Stimulated activated CD8-positive, alpha-beta memory T cell treated with anti-CD3 and anti-CD28 coated beads, Interleukin-7, amount 100 ng/mL, for 4 hours (primary cell): ENCODE data around the gene TBC1D4.

Source experiments
- DNase-seq, 2 donors: peaks; one replicate each; pipeline ENCODE4 v3.0.0-alpha.2; 2020; ENCODE audit warnings: low read depth in 2 of 2

The TBC1D4 gene, protein sequence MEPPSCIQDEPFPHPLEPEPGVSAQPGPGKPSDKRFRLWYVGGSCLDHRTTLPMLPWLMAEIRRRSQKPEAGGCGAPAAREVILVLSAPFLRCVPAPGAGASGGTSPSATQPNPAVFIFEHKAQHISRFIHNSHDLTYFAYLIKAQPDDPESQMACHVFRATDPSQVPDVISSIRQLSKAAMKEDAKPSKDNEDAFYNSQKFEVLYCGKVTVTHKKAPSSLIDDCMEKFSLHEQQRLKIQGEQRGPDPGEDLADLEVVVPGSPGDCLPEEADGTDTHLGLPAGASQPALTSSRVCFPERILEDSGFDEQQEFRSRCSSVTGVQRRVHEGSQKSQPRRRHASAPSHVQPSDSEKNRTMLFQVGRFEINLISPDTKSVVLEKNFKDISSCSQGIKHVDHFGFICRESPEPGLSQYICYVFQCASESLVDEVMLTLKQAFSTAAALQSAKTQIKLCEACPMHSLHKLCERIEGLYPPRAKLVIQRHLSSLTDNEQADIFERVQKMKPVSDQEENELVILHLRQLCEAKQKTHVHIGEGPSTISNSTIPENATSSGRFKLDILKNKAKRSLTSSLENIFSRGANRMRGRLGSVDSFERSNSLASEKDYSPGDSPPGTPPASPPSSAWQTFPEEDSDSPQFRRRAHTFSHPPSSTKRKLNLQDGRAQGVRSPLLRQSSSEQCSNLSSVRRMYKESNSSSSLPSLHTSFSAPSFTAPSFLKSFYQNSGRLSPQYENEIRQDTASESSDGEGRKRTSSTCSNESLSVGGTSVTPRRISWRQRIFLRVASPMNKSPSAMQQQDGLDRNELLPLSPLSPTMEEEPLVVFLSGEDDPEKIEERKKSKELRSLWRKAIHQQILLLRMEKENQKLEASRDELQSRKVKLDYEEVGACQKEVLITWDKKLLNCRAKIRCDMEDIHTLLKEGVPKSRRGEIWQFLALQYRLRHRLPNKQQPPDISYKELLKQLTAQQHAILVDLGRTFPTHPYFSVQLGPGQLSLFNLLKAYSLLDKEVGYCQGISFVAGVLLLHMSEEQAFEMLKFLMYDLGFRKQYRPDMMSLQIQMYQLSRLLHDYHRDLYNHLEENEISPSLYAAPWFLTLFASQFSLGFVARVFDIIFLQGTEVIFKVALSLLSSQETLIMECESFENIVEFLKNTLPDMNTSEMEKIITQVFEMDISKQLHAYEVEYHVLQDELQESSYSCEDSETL (N-terminal part only)

DNA sequence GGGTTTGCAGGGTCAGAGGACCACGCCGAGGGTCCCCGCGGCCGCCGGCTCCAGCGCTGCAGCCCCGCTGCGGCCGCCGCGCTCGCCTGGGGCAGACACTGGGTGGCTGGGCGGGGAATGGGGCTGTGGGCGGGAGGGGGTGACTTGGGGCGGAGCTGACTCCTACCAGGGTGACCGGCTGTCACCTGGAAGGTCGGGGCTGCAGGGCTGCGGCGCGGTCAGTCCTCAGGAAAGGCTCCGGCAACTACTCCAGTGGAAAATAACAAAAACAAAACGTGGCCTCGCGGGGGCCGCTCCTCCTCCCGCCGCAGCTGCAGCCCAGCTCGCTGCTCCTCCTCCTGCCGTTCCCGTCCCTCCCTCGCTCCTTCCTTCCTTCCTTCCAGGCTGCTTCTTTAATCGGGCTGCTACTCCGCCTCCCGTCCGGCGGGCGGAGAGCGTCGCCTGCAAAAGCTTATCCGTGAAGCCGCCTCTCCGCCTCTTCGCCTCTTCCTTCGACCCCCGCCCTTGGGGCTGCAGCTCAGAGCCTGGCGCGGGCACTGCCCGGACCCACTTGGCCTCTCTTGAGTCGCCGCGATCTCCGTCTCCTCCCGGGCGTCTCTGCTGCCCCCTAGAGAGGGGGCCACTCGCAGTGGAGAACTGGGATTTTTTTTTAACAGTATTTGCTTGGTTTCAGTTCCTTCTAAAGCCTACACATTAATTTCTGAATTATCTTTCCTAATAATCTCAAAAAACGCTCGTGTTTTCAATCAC is at the start of gene TBC1D4:
TBC1D4 (minus strand) TSS at position 100 of the 750 bp plus-strand sequence. CDS start 402 bp downstream, outside the sequence.
- DNase-seq, result peak; percentile 23 to 44

DNA sequence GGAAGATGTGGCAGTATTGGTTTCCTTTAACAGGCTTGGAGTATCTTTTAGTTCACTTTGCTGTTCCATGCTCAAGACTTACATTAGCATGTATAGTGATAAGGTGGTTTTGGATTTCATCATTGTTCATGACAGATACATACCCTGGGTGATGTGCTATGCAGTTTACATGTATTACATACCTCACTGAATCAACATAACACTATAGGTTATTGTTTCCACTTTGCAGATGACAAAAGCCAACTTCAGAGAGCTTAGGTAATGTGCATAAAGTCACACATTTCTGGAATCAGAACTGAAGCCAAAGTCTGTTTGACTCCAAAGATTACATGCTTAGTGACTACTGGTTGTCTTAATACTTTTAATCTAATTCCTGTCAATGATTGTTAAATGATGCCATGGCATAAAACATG is 48.6 kb upstream of the TBC1D4 start:
- DNase-seq, result no peak

DNA sequence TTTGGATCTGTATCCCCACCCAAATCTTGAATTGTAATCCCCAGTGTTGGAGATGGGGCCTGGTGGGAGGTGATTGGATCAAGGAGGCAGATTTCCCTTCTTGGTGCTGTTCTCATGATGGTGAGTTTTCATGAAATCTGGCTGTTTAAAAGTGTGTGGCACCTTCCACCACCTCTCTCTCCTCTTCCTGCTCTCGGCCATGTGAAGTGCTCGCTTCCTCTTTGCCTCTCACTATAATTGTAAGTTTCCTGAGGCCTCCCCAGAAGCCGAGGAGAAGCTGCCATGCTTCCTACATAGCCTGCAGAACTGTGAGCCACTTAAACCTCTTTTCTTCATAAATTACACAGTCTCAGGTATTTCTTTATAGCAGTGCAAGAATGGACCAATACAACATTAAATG is 40.0 kb upstream of the TBC1D4 start:
- DNase-seq, result no peak

DNA sequence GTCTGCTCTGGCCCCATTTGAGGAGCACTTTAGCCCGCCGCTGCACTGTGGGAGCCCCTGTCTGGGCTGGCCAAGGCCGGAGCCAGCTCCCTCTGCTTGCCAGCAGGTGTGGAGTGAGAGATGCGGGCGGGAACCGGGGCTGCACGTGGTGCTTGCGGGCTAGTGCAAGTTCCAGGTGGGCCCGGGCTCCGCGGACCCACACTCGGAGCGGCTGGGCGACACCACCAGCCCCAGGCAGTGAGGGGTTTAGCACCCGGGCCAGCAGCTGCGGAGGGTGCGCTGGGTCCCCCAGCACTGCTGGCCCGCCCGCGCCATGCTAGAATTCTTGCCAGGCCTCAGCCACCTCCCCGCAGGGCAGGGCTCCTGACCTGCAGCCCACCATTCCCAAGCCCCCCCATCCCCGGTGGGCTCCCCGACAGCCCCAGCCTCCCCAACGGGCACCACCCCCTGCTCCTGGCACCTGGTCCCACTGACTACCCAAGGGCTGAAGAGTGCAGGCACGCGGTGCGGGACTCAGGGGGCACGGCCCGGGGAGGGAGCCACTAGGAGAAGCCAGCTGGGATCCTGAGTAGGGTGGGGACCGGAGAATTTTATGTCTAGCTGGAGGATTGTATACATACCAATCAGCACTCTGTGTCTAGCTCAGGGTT is 36.6 kb upstream of the TBC1D4 start:
- DNase-seq, result no peak

DNA sequence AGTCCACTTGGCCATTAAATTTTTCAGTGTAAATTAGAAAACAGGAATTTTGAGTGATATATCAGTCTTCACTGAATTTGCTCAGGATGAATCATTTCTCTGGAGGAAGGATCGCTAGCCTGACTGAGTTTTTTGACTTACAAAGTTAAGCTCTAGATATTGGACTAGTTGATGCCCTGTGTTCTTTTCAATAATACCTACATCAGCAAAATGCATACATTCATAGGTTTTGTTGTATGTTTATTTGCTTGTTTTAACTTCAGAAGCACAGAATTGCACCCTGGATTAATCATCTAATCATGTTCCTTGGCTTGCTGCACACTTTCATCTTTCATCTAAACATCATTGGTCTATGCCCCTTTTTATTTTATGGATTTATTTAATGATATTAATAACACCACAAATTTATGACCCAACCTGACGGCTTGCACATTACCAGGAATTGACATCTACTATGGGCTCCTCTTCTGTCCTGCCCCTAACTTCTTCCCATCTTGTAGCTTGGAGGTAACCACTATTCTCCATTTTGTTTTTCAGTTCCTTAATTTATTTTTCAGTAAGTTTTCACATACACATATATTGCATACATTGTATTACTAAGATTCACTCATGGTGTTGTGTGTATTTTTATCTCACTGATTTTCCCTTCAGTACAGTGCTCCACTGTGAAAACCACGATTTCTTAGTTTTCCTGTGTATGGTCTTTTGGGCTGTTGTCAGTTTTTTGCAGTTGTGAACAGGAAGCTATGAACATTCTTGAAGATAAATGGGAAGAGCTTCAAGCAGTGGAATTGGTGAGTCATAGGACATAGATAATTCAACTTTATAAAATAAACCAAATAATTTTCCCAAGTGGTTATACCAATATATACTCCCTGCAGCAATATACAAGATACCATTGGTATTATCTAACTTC is 32.4 kb upstream of the TBC1D4 start:
- DNase-seq, result no peak

DNA sequence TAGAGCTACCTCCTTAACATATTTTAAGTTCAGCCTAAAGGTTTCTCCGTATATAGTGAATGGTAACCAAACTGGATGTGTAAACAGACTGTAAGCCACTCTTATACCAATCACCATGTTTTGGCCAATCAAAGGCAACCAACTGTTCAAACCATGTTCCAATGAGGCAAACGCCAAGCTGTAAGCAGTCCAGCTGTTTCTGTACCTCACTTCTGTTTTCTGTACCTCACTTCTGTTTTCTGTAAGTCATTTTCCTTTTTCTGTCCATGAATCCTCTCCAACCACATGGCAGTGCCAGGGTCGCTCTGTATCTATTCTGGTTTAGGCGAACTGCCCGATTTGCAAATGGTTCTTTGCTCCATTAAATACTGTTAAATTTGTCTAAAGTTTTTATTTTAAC is 31.3 kb upstream of the TBC1D4 start:
- DNase-seq, result no peak

DNA sequence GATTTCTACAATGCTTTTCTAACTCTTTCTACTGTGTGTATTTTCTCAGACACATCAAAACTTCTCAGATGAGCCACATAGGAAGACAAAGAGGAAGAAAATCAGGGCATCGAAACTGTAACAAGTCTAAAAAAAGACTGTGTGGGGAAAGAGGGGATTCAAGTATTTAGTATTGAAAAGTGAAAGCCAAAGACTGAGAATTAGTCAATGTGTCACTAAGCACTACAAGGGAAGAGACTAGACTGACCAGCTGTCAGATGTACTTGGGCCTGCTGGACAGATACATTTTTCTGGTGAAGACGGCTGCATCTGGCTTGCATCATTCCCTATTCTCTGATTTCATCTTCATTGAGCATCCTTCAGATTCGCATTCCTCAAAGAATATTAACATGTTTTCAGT is 30.3 kb upstream of the TBC1D4 start:
- DNase-seq, result no peak

DNA sequence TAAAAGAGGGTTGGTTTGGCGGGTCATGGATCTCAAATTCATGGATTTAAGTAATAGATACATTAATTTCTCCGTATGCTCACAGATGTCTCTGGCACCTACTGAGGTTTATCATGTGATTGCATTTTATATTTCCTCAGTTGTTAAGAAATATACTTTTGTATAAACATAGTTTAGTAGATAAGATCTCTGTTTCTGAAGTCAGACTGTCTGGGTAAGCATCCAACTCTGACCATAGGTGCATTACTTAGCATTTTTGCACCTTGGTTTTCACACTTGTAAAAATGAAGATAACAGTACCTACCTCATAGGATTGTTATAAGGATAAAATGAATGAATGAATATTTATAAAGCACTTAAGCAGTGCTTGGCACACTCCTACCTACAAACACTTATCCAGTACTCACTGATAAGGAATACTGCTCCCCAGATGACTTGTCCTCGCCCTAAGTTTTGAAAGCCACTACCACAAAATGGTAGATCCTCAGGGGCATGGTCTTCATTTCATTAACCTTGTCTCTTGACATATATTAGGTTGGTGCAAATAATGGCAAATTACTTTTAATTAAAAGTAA is 29.2 kb upstream of the TBC1D4 start:
- DNase-seq, result no peak

DNA sequence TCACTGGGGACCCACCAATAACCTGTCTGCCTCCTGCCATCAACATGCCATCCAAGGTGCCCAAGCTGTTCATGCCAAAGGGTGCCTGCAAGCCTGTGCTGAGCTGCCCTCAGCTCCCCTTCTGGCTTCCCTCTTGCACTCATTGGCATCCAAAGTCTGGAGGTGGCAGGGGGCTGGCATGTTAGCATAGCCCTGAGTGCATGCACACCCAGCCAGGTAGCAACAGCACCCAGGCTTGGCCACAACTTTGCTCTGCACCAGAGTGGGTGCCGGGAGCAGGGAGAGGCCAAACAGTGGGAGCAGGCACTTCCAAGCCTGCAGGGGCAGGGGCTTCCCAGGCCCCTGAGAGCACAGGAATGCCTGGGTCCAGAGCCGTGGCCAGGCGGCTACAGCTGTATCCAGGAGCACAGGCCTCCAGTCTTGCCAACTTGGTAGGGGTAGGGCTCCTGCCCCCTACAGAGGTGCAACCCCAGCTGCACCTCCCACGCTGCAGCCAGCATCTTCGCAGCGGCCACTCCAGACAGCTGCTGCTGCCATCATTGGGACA is 26.1 kb upstream of the TBC1D4 start:
- DNase-seq, result no peak

DNA sequence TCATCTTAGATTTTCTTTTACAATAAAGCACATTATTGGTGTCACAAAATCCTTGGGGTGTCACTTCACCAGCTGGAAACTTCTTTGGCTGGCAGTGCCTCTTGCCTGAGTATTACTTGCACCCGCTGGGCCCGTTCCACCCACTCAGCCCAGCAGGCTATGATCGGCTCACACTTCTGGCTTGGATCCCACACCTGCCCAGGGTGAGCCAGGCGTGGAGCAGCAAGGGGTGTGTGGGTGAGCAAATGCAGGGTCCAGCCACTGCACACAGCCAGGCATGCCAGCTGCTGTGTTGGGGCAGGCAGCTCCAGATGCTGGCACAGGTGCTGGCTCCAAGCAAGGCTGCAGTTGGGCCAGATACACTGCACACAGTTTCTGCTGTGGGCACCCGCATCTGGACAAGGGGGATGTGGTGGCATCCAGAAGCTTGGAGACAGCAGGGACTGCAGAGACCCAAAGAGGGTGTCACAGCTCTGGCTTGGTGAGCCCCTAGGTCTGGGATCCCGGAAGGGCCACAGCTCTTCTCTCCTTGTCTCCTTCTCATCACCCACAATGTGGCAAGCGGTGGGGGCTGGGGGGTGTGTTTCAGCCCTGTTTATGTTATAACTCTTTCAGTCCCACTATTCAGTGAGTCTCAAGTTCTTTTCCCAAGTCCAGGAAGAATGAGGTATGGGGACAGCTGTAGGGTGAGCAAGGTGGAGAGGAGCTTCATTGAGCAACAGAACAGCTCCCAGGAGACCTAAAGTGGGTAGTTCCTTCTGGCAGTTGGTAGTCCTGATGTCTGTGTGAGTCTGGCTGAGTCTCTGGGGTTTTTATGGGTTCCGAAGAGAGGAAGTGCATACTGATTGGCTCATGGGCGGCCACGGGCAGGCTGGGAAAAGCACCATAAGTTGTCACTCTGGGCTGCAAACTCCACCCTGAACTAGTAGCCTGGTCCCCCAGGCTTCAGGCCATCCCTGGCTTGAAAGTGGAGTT is 25.3 kb upstream of the TBC1D4 start:
- DNase-seq, result no peak

DNA sequence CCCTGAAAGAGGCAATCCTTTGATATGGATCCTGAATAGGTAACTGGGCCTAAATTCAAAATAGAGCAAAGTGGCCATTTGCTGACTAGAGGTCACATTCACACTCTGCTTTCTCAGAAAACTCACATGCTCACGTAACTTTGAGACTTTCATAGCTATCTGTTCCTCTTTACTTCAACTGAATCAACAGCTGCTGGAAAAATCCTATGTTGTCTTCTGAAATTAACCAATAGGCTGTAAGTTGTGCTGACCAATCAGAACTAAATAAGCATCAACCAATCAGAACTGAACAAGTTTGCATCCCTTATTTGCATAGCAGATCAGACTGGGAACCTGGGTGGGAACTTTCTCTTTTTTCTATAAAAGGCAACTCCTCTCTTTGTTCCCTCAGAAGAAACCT is 24.0 kb upstream of the TBC1D4 start:
- no peak for DNase-seq

DNA sequence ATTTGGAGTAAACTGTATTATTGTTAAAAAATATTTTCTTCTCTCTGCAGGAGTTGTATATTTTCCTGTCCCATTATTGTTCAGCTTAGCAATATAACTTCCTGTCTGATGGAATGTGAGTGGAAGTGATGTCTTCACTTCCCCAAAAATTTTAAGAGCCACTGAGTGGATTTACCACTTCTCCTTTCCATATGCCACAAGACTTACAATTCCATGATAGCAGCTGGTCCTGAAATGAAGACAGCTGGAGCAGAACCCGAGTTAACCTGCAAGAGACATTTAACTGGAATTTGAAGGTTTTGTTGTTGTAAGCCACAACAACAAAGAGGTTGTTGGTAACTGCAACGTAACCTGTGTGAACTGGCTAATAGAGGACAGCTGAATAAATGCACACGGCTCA is 23.4 kb upstream of the TBC1D4 start:
- DNase-seq, result no peak

DNA sequence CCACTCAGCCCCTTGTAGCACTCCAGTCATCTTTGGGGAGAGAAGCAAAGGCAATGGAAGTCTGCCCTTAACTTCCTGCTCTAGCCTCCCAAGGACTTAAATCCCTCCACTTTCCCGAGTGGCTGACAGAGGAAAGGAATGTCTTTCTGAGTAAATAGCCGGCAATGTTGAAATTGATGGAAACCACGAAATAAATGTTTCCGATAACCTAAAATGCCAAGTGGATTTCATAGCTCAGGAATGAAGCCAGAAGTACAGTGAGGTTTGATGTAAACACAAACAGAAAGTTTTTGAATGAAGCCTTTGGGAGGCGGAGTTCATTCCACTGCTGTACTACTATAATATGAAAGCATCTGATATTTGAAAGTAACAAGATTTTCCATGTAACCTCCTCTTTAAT is 14.0 kb upstream of the TBC1D4 start:
- DNase-seq, result no peak

DNA sequence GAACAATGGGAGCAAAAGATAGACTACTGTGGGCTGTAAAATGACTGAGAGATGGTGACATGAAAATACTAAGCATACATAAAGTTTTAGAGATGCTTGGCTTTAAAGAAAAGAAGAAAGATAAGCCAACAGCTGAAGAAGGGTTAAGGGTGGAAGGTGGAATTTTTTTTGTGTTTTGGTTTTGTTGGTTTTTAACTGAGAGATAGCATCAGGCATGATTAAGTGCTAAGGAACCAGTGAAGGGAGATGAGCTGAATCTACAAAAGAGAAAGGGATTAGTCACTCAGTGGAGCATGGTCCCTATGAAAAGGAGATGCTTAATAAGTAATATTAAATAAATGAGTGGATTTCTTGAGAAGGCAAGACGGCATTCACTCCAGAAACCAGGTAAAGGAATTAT is 12.5 kb upstream of the TBC1D4 start:
- DNase-seq, result no peak

DNA sequence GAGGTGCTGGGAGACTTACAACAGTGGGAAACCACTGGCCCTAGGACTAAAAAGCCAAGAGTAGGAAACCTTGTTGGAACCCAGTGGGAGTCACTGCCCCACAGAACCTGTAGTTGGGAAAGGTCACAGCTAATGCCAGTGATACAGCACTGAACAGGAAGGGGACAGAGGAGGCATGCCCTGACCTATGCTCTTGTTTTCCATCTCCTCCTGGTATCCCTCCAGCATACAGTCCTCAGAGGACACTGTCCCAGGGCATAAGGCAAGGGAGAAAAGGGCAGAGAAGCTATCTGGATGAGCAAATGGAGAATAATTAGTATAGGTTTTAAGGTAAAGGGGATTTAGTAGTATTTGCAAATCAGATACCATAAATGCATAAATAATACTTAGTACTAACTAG is 11.2 kb upstream of the TBC1D4 start:
- no peak for DNase-seq

DNA sequence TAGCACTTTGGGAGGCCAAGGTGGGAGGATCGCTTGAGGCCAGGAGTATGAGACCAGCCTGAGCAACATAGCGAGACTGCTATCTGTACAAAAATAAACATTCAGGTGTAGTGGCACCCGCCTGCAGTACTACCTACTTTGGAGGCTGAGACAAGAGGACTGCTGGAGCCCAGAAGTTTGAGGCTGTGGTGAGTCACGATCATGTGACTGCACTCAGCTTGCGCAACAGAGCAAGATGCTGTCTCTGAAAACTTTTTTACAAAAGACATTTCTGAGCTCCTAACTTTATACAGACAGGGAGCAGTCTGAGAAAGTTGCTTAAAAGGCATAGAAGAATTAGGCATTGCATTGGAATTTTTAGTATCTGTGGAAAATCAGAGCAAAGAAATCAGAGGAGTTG is 10.4 kb upstream of the TBC1D4 start:
- no peak for DNase-seq

DNA sequence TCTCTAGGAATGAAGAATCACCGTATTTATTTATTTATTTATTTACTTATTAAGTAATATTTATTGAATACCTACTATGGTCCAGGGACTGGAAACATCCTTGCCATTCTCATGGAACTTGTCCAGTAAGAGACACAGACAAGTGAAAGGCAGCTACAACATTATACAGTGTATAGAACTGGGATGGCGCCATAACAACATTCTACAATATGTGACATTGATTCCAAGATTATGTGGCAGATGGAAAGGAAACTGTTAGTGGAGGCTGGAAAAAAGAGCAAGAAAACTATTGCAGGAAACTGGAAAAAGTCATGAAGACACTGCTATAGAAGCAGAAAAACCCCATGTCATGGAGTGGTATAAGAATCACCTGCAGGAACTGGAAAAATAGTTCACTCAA is 9.4 kb upstream of the TBC1D4 start:
- no peak for DNase-seq
